Hepatocyte (in vitro differentiated cells): ENCODE results near the gene WDR17.

Experiments used
- CTCF ChIP-seq: fragments of 200-600 bp; sonication (generic); IDR thresholded peaks from 2 replicates; pipeline ENCODE4 v1.5.1; 2016; ENCODE audit warnings: antibody characterized with exemption, mild to moderate bottlenecking; ENCODE audit not compliant: poor library complexity
- EZH2 ChIP-seq: fragments of 200-600 bp; sonication (generic); IDR thresholded peaks from 2 replicates; pipeline ENCODE4 v1.6.1; 2016; ENCODE audit warnings: antibody characterized with exemption, mild to moderate bottlenecking, borderline replicate concordance

GRCh38 chr4:176064539-176064938 is 1.1 kb upstream of the WDR17 start:
- TF ChIP-seq CTCF (no peak), EZH2 (no peak)
